Embryonic facial prominence (tissue), 1 donor: ENCODE measurements around the gene SRR.

Experiments used
- DNase-seq: peaks from one replicate; pipeline ENCODE4 v3.0.0-alpha.2; 2016; ENCODE audit errors: extremely low spot score

Gene SRR

GRCh38 chr17:2372180-2372579 is 68.4 kb downstream of the SRR start:
- no peak for DNase-seq

- DNase-seq: no peak
These were observed 68.9 kb downstream of the SRR start for GRCh38 chr17:2372681-2373080.

GRCh38 chr17:2373179-2373578 is 69.4 kb downstream of the SRR start:
- DNase-seq: no peak
